ENCODE data around the gene CEBPZ.
A peak's percentile ranks its signal among the peaks of the same experiment; 100 is the strongest.

Gene CEBPZ

DNA sequence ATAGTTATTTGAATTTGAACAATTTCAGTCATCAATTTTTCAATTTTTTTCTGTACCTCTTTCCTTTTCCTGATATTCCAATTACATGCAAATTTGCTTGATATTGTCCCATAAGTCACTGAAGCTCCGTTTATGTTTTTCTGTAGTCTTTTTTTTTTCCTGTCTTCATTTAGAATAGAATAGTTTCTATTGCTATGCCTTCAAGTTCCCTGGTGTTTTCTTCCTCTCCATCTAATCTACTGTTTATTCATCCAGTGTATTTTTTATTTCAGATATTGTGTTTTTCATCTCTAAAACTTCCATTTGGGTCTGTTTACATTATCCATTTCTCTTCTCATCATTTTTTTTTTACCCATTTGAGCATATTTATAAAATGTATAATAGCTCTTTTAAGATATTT lies 66.6 kb downstream of the CEBPZ start:
- DNase-seq (ENCODE audit: low read depth), result no peak
- no peak overlapping the region for H3K4me3 ChIP-seq (ENCODE audit: low read depth, low read length)
- TF ChIP-seq, protein P1, sequence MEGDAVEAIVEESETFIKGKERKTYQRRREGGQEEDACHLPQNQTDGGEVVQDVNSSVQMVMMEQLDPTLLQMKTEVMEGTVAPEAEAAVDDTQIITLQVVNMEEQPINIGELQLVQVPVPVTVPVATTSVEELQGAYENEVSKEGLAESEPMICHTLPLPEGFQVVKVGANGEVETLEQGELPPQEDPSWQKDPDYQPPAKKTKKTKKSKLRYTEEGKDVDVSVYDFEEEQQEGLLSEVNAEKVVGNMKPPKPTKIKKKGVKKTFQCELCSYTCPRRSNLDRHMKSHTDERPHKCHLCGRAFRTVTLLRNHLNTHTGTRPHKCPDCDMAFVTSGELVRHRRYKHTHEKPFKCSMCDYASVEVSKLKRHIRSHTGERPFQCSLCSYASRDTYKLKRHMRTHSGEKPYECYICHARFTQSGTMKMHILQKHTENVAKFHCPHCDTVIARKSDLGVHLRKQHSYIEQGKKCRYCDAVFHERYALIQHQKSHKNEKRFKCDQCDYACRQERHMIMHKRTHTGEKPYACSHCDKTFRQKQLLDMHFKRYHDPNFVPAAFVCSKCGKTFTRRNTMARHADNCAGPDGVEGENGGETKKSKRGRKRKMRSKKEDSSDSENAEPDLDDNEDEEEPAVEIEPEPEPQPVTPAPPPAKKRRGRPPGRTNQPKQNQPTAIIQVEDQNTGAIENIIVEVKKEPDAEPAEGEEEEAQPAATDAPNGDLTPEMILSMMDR (conservative IDR thresholded peaks at IDR 0.05; ENCODE audit: low read depth, low read length), result no peak

DNA sequence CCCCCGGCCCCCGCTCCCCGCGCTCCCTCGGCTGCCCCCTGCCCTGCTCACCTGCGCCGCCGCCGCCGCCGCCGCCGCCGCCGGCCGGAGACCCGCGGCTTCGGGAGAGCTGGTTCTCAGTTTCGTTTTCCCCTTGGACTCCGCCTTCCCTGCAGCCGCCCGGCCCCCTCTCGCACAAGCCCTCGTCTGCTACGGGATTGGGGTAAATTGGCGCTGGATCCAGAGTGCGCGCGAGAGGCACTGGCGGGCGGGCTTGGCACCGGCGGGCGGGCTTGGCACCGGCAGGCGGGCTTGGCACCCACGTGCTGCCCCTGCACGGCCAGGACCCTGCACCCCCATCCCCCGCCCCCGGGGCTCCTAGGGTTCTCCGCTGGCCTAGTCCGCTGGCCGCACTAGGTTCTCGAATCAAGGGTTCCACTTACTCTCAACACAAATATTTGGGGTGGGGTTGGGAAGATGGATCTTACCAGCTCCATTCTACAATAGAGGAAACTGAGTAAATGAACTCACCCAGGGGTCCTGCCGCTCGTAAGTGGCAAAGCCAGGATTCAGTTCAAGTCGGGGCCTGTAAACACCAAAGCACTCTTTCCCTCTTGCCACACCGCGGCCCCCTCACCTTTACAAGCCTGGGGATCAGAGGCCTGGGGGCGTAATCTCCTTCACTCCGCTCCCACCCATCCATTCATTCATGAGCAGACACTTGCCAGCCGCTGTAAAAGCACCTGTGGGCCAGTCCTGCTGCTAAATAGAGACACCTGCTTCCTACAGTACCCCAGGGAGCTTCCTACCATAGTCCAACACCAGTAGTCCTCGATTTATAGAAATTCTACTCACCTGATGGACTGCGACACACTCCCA lies 74.3 kb downstream of the CEBPZ start, which contains the start of gene EIF2AK2:
EIF2AK2 (minus strand) TSS at position 124 of the 858 bp plus-strand sequence. CDS start 9,174 bp downstream, outside the sequence.
- DNase-seq (ENCODE audit: low read depth), result peak; percentile 86
- TF ChIP-seq, protein P1 (conservative IDR thresholded peaks at IDR 0.05; ENCODE audit: low read depth, low read length), result no peak
- H3K4me3 ChIP-seq (ENCODE audit: low read depth, low read length), result peak within 1 kb of the TSS; percentile 86

DNA sequence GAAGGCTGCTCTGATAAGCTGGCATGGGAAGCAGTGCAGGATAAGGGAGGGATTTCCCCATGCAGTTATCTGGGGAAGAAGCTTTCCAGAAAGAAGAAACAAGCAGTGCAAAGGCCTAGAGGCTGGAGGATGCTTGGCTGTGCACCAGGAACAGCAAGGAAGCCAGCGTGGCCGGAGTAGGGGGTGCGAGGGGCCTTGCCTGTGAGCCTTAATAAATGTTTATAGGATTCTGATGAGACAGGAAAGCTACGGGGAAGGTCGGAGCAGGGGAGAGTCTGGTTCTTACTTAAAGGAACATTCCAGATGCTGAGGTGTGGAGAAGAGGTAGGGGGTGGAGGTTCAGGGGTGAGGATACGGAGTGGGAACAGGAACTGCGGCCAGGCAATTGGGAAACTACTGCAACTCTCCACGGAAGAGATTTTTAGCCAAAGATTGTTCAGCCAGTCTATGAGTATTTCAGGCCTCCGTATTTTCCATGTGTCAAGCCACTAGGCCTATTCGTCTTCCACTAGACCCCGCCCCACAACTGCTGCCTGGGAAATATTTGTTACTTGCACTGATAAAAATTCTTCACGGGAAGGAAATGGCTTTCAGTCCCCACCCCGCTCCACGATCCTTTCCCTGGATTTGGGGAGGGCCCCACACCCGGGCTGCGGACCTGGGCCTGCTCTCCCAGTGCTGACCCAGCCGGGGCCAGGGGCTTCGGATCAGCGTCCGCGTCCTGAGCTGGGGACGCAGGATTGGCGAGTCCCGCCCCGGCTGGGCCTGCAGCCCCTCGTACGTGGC lies 75.1 kb downstream of the CEBPZ start:
- TF ChIP-seq, protein P1 (conservative IDR thresholded peaks at IDR 0.05; ENCODE audit: low read depth, low read length), result no peak
- peak overlapping the region; percentile 86 for H3K4me3 ChIP-seq (ENCODE audit: low read depth, low read length)
- DNase-seq (ENCODE audit: low read depth), result peak; percentile 68

DNA sequence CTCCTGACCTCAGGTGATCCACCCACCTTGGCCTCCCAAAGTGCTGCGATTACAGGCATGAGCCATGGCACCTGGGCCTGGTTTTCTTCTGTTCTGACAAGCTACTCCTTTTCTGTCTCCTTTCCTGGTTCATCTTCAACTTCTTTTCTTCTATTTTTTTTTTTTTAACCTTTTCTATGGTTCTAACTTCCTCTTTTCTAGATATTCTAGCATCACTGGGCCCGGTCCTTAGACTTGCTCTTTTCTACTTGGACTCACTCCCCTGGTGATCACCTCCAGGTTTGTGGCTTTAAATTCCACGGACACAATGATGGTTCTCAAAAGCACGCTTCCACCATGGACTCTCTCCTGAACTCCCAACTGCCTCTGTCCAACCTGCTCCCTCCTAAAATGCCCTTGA lies 76.6 kb downstream of the CEBPZ start:
- TF ChIP-seq, protein P1 (conservative IDR thresholded peaks at IDR 0.05; ENCODE audit: low read depth, low read length), result no peak
- no peak for DNase-seq (ENCODE audit: low read depth)
- H3K4me3 ChIP-seq (ENCODE audit: low read depth, low read length), result no peak overlapping the region

GRCh38 chr2:37153224-37153623 lies 78.2 kb downstream of the CEBPZ start:
- no peak overlapping the region for H3K4me3 ChIP-seq (ENCODE audit: low read depth, low read length)
- no peak for DNase-seq (ENCODE audit: low read depth)
- TF ChIP-seq, protein P1 (conservative IDR thresholded peaks at IDR 0.05; ENCODE audit: low read depth, low read length), result no peak
